ENCODE measurements around the gene BAIAP3.

- TF ChIP-seq CTCF (IDR thresholded peaks at IDR 0.05; ENCODE audit: insufficient read depth, low read length): no peak
- no peak for TF ChIP-seq REST (IDR thresholded peaks at IDR 0.05; ENCODE audit: insufficient replicate concordance, low read depth)
These were observed 8.2 kb upstream of the BAIAP3 start for GRCh38 chr16:1325261-1325660.

All from HL-60 (cell line).